ENCODE data around the gene FOCAD.
A peak's percentile ranks its signal among the peaks of the same experiment; 100 is the strongest.

FOCAD gene

DNA sequence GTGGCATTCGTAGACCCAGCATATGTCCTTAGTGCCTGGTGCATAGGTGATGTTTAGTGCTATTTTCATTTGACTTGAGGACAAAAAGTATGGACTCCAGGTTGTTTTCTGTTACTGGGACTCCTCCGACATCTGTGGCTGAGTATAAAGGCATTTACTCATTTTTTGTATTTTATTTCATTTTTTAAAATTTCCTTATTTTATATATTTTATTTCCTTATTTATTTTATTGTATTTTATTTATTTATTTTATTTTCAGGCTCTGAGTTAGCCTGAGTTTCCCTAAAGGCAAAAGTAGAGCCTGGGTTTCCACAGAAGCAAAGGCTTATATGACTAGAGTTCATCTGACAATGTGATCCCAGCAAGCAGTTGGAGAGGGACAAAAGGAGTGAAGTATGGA, 91.6 kb downstream of the FOCAD start:
- TF ChIP-seq, protein P1, sequence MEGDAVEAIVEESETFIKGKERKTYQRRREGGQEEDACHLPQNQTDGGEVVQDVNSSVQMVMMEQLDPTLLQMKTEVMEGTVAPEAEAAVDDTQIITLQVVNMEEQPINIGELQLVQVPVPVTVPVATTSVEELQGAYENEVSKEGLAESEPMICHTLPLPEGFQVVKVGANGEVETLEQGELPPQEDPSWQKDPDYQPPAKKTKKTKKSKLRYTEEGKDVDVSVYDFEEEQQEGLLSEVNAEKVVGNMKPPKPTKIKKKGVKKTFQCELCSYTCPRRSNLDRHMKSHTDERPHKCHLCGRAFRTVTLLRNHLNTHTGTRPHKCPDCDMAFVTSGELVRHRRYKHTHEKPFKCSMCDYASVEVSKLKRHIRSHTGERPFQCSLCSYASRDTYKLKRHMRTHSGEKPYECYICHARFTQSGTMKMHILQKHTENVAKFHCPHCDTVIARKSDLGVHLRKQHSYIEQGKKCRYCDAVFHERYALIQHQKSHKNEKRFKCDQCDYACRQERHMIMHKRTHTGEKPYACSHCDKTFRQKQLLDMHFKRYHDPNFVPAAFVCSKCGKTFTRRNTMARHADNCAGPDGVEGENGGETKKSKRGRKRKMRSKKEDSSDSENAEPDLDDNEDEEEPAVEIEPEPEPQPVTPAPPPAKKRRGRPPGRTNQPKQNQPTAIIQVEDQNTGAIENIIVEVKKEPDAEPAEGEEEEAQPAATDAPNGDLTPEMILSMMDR (IDR thresholded peaks at IDR 0.05; ENCODE audit: low read depth, low read length): no peak
- H3K4me3 ChIP-seq (ENCODE audit: low read depth, low read length): no peak overlapping the region
- no peaks in the 10 kb centered on the region for H3K27me3 ChIP-seq
- H3K36me3 ChIP-seq: no peaks in the 10 kb centered on the region; the same call in 1 of the 2 replicates
- no peaks in the 10 kb centered on the region for H3K9me3 ChIP-seq
- DNase-seq: no peak
- H3K4me1 ChIP-seq: no peaks in the 10 kb centered on the region; the same call in 1 of the 2 replicates

DNA sequence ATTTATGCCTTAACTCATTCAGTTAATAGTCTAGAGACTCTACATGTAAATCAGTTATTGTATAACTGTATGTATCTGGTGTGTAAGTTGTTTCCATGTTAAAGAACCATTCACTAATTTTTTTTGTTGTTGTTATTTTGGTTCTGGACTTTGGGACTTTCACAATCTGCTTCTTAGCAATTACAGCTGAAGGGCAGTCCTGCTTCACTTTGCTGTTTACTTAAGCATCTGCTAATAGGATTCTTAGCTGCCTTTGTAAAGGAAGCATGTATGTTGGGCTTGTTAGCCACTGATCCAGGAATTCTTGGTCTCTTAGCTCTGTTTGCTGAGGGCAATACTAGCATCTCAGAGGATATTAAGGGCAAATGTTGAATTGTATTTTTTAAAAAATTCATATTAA, 97.0 kb downstream of the FOCAD start:
- TF ChIP-seq, protein P1 (IDR thresholded peaks at IDR 0.05; ENCODE audit: low read depth, low read length): no peak
- DNase-seq: no peak
- no peak overlapping the region for H3K4me3 ChIP-seq (ENCODE audit: low read depth, low read length)
- no peaks in the 10 kb centered on the region for H3K36me3 ChIP-seq
- H3K4me1 ChIP-seq: no peaks in the 10 kb centered on the region; the same call in 1 of the 2 replicates
- H3K9me3 ChIP-seq: no peaks in the 10 kb centered on the region
- H3K27me3 ChIP-seq: no peaks in the 10 kb centered on the region

DNA sequence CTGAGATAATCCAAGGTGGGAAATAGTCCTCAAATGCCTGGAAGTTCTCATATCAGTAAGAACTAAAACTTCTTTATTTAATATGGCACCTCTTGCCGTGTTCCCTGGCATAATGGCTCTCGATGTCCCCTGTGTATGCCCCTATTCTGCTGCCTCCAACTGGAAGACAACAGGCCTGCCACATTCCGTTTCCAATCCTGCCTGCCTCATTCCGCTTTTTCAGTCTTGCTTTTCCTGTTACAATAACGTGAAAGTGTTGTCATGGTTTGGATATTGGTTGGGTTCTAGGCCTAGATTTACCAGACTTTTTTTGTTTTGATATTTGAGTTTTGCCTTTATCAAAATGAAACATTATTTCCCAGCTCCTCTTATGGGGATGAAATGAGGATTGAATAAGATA, 98.2 kb downstream of the FOCAD start:
- no peak for DNase-seq
- Histone ChIP-seq H3K27me3 (no peaks in the 10 kb centered on the region), H3K4me1 (peaks cover 8% of the 10 kb centered on the region), H3K4me3 (ENCODE audit: low read depth, low read length) (no peak overlapping the region), H3K36me3 (no peaks in the 10 kb centered on the region; the same call in 1 of the 2 replicates), H3K9me3 (no peaks in the 10 kb centered on the region)
- TF ChIP-seq, protein P1 (IDR thresholded peaks at IDR 0.05; ENCODE audit: low read depth, low read length): no peak

DNA sequence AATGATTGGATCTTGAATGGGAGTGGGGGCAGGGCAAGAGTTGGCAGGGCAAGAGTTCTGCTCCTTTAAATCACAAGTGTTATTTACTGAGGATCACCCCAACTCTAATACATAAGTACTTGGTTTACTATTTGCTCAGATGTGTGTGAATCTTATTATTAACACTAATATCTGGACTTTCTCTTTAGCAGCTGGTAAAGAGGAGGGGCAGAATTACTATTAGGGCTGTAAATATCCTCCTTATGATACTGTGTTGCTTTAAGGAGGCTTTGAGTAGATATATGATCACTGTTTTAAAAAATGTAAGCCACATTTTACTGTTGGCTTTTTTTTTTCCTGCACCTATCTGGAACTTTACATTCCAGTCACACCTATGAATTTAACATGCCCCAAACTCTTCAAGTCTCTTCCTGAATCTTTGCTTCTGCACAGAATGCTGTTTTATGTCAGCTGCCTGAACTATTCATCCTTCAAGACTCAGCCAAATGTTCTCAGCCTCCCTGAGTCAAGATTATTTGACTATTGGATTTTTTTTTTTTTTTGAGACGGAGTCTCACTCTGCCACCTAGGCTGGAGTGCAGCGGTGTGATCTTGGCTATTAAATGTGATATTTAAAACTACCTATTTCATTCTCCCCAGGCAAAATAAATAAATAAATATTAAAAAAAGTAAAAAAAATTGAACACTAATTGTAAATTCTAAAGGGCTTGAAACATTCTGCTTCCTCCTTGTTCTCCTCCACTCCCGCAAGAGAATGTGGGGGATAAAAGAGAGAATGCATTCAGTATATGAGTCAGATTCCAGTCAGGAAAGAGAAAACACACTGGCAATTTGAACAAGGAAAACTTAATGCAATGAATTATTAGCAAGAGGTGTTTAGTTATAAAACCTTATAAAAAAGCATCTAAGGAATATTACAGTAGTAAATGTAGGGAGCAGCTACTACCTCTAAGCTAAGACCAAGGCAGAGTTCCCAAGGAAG, 99.3 kb downstream of the FOCAD start:
- no peaks in the 10 kb centered on the region; the same call in 1 of the 2 replicates for H3K36me3 ChIP-seq
- H3K4me3 ChIP-seq (ENCODE audit: low read depth, low read length): no peak overlapping the region
- TF ChIP-seq, protein P1 (IDR thresholded peaks at IDR 0.05; ENCODE audit: low read depth, low read length): no peak
- H3K27me3 ChIP-seq: no peaks in the 10 kb centered on the region
- no peaks in the 10 kb centered on the region for H3K9me3 ChIP-seq
- no peak for DNase-seq
- peaks cover 10% of the 10 kb centered on the region for H3K4me1 ChIP-seq

DNA sequence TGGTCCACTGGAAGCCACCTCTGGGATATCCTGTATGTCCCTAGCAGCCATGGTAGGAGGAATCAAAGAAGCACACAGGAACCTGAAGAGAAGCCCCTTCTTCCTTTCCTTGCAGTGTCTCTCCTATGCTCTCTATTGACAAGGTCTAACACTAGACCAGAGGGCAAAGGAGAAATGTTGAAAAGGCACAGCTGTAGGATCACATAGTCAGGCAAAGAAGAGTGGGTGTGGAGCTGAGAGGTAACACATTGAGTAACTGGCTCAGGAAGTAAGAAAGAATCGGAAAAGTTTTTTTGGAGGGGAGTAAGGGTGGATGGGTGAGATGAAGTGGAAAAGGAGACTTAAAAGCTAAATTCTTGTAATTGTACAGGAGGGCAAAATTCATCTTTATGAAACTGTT, 100.1 kb downstream of the FOCAD start:
- peaks cover 10% of the 10 kb centered on the region for H3K4me1 ChIP-seq
- H3K4me3 ChIP-seq (ENCODE audit: low read depth, low read length): no peak overlapping the region
- H3K27me3 ChIP-seq: no peaks in the 10 kb centered on the region
- TF ChIP-seq, protein P1 (IDR thresholded peaks at IDR 0.05; ENCODE audit: low read depth, low read length): no peak
- DNase-seq: no peak
- H3K9me3 ChIP-seq: no peaks in the 10 kb centered on the region
- no peaks in the 10 kb centered on the region; the same call in 1 of the 2 replicates for H3K36me3 ChIP-seq

DNA sequence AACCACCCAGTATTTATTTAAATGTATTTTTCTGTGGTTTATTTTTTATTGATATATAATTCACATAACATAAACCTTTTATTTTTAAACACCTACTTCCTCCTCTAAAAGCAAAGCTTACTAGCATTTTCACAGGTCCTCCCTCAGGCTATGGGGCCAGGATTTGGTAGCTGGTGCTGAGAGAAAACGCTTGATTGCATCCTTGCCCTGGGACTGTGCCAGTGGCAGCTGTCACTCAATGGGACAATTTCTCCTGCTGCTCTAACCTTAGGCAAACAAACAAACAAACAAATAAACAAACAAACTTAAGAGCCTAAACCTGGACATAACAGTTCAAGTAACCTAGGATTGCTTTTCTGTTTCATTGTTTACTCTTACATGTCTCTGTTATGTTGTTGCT, 102.7 kb downstream of the FOCAD start:
- peak; percentile 23 for DNase-seq
- TF ChIP-seq, protein P1 (IDR thresholded peaks at IDR 0.05; ENCODE audit: low read depth, low read length): no peak
- no peaks in the 10 kb centered on the region; the same call in 1 of the 2 replicates for H3K36me3 ChIP-seq
- peaks cover 21% of the 10 kb centered on the region for H3K4me1 ChIP-seq
- no peak overlapping the region for H3K4me3 ChIP-seq (ENCODE audit: low read depth, low read length)
- H3K27me3 ChIP-seq: no peaks in the 10 kb centered on the region
- no peaks in the 10 kb centered on the region for H3K9me3 ChIP-seq
